GM19438 (cell line): ENCODE measurements around the gene KRTAP20-1.

ENCODE experiments used
- ATAC-seq: cut with Tn5 transposase; IDR thresholded peaks from one replicate; pipeline ENCODE4 v1.9.1; 2021; ENCODE audit warnings: low read depth; ENCODE audit not compliant: unreplicated experiment

The KRTAP20-1 gene

GRCh38 chr21:30642564-30642963 is 26.3 kb downstream of the KRTAP20-1 start, which contains the start of gene KRTAP20-3:
Gene KRTAP20-3 (plus strand): TSS chr21:30642864.
- no peak for ATAC-seq

GRCh38 chr21:30646904-30647414 is 30.7 kb downstream of the KRTAP20-1 start:
- ATAC-seq, result no peak

GRCh38 chr21:30652891-30653290 is 36.7 kb downstream of the KRTAP20-1 start:
- no peak for ATAC-seq
